HG02763 (cell line): ENCODE results near the gene OR4D10.
"Not testable (repeated sequence)": the region's sequence is repeated elsewhere in the genome, so short reads cannot be mapped to it uniquely, and the experiment has no call there.

Experiments used
- ATAC-seq: cut with Tn5 transposase; IDR thresholded peaks from one replicate; pipeline ENCODE4 v1.9.1; 2021; ENCODE audit warnings: mild to moderate bottlenecking, moderate library complexity; ENCODE audit not compliant: unreplicated experiment

Gene OR4D10

DNA sequence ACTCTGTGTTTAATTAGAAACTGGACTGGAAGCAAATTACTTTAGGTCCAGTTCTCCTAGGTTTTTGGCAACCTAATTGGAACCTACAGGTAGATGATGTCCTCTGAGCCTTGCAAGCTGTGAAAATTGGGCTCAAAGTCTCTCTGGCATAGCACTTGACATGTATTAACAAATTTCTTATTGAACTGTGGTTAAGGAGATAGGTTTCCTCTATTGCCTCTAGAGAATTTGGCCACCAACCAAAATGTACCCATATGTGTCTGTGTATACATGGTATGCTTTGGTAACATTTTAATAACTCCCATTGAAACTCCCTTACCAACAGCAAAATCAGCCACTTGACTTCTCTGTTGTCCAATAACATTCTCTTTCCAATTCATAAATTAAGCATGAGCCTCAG lies at the start of gene OR4D10:
TSS of gene OR4D10 (plus strand) at position 301 of the 400 bp plus-strand sequence. CDS start 4,115 bp downstream, outside the sequence.
- no peak for ATAC-seq

DNA sequence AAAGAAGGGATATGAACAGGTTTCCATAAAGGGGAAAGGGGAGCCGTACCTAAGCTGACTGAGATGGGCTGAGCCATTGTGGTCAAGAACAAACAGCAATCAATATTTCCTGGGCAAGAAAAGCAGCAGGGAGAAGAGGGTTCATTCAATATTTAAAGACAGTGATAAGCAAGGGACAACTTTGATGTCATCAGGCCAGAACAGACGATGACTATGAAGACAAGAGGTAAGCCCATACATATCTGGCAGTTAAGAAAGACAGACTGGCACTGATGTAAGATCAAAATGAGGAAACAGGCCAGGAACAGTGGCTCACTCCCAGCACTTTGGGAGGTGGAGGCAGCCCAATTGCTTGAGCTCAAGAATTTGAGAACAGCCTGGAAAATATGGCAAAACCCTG lies 49.3 kb upstream of the OR4D10 start:
- no peak for ATAC-seq

DNA sequence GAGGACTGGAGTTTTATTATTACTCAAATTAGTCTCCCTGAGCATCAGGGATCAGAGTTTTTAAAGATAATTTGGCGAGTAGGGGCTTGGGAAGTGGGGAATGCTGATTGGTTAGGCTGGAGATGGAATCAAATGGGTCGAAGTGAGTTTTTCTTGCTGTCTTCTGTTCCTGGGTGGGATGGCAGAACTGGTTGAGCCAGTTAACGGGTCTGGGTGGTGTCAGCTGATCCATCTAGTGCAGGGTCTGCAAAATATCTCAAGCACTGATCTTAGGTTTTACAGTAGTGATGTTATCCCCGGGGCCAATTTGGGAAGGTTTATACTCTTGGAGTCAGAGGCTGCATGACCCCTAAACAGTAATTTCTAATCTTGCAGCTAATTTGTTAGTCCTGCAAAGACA lies 48.0 kb upstream of the OR4D10 start:
- ATAC-seq, result no peak

DNA sequence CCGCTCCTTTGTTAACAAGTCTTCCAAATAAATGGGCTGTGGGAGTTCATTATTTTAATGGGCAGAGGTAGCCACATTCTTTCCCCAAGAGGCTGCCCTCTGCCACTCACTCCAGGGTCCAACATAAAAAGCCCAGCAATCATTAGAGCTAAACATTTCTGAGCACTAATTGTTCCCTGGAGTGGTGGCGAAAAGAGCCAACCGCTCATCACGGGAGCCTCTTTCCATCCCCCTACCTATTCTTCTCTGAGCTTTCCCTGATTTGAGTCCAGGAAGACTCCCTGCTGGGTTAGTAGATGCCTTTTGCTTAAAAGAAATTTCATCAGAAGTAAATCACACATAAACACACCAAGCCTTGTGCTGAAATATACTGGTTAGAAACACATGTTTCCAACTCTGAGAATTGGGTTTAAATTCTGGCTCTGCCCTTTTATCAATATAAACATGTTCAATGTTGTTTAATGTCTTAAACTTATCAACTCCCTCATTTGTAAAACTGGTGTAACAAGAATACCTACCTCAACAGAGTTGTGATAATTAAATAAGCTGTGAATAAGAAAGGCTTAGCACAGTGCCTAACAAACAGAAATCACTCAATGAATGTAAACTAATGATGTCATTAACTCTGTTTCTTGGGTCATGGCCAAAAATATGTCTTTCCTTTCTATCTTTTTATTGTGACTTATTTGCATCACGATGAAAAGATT lies 46.6 kb upstream of the OR4D10 start, which contains the start of gene OR5A2:
TSS of gene OR5A2 (minus strand) at position 53 of the 707 bp plus-strand sequence. CDS start 3,460 bp downstream, outside the sequence.
- ATAC-seq, result no peak

DNA sequence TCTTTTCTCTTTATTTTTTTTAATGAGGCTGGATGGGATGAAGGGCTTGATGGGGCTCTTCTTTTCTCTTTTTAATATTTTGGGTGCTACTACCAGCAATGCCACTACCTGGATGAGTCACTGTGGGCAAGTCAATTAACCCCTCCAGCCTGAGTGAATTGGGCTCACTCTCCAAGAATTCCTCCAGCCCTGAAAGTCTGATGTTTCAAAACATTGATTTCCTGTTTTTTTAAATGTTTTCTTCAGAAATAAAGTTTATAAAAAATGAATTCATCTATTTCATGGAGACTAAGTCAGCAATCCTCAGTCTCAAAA lies 46.1 kb upstream of the OR4D10 start:
- ATAC-seq, result no peak

DNA sequence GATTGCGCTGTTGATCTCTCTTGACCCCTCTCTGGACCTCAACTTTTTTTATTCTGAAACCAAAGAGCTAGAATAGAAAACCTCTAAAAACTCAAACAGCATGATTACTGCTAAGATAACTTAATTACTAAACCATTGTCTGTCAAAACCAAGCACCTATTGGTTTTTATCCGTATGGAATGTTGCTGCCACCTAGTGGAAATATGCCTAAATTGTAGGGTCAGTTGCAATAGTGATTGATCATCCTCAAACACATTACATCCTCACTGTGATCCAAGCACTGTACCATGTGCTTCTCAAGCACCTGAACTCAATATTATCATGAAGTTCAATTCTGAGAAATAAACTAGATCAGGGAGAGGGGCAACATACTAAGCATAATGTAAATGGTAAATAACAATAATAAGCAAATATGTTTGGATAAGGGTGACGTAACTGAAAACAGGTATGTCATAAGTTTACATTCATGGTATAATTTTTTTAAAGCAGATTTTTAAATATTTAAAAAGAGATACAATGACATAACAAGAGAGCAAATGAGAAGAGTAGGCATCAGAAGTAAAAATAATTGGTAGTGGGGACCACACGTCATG lies 43.1 kb upstream of the OR4D10 start:
- peak; percentile 66 for ATAC-seq

DNA sequence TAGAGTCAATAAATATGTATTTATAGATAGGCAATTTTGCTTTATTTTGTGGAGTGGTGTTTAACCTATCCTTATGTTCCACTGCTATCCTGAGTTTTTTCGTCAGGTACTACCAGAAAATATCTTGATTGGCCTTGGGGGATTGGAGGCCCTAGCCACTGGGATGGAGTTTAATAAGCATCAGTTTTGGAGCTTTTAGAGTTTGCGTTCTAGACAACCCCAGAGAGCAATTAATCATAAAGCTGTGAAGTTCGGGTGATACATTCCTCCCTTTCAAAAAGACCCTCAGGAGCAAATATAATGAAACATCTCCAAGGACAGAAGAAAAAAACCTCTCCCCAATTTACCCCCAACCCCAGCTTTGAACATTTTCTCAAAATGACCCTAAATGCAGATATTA lies 36.9 kb upstream of the OR4D10 start, which contains the start of gene OR5A1:
TSS of gene OR5A1 (plus strand) at position 301 of the 400 bp plus-strand sequence. CDS start 6,700 bp downstream, outside the sequence.
- ATAC-seq, result no peak

DNA sequence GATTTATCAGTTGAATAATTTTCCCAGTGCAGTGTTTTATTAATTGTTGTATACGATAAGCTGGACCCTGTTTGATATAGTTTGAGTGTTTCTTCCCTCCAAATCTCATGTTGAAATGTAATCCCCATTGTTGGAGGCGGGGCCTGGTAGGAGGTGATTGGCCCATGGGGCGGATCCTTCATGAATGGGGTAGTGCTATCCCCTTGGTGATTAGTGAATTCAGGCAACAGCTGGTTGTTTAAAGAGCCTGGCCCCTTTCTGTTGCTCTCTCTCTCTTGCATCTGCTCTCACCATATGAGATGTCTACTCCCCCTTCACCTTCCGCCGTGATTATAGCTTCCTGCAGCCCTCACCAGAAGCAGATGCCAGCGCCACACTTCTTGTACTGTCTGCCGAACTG lies 35.3 kb upstream of the OR4D10 start:
- ATAC-seq, result no peak

DNA sequence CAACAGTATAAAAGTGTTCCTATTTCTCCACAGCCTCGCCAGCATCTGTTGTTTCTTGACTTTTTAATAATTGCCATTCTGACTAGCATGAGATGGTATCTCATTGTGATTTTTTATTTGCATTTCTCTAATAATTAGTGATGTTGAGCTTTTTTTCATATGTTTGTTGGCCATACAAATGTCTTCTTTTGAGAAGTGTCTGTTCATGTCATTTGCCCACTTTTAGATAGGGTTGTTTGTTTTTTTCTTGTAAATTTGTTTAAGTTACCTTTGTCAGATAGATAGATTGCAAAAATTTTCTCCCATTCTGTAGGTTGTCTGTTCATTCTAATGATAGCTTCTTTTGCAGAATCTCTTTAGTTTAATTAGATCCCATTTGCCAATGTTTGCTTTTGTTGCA lies 27.5 kb upstream of the OR4D10 start:
- ATAC-seq, result not testable (repeated sequence)

DNA sequence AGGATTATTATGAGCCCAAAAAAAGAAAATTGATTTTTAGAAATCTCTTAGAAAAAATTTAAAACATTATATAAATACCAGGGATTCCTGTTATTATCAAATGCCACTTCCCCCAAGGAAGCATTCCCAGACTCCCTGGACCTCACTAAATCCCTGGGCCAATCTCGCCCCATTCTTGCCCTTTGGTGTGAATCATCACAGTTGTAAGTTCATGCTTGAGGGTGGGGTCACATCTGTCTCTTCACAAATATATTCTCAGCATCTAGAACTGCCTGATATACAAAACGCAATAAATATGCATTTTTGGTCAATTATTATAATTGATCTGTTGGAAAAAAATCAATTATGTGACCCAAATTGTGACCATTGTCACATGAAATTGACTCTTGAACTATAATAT lies 24.6 kb upstream of the OR4D10 start:
- no peak for ATAC-seq

DNA sequence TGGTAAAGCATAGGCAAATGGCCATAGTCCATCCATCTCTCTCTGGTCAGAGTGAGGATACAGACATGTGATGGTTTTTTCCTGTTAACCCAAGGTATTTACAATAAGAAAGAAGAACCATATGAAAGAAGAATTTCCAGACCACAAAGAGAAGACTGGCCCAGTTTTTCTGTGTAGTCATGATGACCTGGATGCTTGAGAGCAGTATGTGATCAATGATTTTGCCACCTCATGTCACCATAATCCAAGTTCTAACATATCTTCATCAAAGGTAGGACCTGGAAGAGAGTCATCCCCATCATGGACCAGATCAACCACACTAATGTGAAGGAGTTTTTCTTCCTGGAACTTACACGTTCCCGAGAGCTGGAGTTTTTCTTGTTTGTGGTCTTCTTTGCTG lies 16.5 kb upstream of the OR4D10 start, which contains the start of gene OR4D6:
TSS of gene OR4D6 (plus strand) at position 301 of the 400 bp plus-strand sequence. CDS start at position 301, 0 bp downstream.
- no peak for ATAC-seq

DNA sequence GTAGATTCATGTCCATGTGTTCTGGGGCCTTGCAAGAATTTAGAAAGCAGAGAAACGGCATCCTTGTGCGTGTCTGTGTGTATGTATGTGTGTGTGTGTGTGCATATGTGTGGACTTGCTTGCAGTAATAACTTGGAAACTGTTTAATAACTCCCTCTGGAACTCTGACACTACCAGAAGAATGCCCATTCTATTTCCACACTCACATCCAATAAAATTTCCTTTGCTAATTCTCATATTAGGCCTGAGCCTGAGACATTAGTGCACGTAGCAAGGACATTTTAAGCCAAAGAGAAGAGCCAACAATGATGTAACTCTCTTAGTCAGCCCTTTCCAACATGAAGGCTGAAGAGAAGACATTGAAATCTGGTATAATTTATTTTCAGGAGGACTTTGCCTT lies 13.2 kb upstream of the OR4D10 start:
- ATAC-seq, result no peak

DNA sequence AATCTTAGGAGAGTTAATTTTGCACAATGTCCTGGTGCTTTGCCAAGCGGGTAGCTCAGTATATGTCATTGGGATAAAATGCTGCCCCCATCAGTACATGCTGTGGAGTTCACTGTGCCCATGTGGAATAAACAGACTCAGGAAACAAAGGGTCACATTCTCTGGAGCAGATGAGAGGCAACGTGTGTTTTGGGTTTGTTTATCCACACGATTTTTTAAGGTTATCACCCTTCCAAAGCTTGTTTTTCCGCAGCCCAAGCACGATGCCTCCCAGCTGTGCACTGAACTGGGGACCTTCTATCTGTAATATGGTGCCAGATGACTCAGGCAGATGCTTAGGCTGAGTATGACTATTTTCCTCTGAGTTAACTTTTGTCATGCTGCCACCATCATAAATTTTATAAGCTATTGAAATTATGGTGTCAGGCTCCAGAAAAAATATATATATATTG lies 9.9 kb upstream of the OR4D10 start:
- no peak for ATAC-seq

DNA sequence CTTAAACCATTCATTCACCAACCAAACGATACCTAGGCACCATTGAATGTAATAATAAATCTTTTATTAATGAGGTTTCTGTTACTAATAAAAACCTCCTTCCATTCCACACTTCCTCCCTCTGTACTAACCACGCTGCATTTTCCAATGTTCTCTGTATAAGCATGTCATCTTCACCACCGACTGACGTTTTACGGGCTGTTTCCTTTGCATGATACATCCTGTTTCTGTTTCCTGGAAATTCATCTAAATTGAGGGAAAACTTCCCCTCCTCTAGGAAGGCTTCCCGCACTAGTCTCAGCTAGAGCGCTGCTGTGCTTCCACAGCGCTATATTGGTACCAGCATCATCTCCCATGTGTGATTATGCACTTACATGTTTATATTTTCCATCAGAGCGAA lies 2.1 kb downstream of the OR4D10 start:
- no peak for ATAC-seq

DNA sequence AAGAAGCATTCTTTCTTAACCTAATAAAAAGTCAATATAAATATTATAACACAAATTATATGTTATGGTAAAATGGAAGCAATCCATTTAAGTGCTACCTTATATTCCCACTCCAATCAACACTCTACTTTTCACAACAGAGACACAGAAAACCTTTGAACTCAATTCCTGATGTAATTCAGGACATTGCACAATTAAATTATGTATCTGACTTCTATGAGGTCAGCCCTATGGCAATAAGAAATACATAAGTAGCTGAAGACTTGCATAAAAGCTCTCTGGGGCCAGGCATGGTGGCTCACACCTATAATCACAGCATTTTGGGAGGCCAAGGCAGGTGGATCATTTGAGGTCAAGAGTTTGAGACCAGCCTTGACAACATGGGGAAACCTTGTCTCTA lies 6.8 kb downstream of the OR4D10 start:
- ATAC-seq, result no peak

DNA sequence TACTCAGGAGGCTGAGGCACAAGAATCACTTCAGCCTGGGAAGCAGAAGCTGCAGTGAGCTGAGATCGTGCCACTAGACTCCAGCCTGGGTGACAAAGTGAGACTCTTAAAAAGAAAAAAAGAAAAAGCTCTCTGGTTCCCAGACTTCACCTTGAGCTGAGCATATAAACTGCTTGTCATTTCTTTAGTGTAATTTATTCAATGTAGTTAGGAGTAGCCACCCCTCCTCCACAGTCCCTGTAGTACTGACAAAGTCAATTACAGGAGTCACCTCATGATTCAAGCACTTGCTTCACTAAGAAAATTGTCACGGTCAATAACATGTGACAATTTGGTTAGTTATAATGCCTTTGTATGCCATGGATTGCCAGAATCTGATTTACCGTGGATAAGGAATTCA lies 7.2 kb downstream of the OR4D10 start:
- no peak for ATAC-seq

DNA sequence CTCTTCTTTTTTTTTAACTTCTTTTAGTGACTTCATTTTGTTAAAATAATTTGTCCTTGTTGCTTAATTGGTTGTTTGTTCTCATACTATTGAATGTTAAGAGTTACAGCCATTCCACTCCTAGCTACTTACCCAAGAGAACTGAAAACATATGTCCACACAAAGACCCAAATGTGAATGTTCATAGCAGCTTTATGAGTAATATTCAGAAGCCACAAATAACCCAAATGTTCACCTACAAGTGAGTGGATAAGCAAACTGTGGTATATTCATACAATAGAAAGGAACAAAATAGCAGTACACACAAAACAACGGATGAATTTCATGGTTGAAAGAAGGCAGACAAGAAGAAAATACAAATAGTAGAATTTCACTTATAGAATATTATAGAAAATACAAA lies 28.8 kb downstream of the OR4D10 start:
- ATAC-seq, result no peak

DNA sequence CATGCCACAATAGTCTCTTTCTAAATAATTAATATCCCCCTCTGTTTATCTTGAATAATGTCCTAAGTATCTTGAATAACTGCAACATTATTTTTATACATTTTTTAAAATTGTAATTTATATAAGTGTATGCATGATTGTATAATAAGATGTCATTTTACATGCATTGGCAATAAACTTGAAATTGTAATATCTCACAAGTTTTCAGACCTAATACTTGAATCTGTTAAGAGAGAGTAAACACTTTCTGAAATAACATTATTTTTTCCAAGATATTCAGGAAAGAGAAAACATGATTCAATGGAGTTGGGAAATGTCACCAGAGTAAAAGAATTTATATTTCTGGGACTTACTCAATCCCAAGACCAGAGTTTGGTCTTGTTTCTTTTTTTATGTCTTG lies 30.2 kb downstream of the OR4D10 start, which contains the start of gene OR4D11:
TSS of gene OR4D11 (plus strand) at position 301 of the 400 bp plus-strand sequence. CDS start at position 301, 0 bp downstream.
- no peak for ATAC-seq

DNA sequence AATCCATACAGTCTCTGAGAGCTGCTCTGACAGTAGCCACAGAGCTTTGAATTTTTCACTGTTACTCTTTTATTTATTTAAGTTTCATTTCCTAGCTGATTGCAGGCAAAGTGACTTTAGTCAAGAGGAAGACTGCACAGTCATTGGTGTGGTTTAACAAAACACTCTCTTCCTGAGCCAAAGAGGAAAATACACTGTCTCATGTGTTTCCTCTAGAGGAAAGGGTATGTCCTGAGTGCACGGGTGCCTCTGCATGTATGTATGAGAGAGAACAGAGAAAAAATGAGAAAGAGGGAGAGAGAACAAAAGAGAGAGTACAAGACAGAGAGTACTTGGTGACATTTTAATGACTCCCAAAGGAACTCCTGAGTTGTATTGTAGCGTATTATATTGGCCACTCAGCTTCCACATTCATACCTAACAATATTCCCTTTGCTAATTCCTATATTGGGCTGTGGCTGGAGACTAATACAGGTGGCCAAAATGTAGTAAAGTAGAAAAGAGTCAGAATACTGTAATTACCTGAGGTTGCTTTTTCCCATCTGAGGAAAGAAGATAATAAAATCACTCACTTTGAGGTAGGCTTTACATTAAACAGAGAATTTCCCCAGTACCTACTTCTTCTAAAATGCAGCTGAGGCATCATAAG lies 38.0 kb downstream of the OR4D10 start, which contains the start of gene OR4D9:
TSS of gene OR4D9 (plus strand) at position 599 of the 649 bp plus-strand sequence. CDS start 3,374 bp downstream, outside the sequence.
- ATAC-seq, result no peak

DNA sequence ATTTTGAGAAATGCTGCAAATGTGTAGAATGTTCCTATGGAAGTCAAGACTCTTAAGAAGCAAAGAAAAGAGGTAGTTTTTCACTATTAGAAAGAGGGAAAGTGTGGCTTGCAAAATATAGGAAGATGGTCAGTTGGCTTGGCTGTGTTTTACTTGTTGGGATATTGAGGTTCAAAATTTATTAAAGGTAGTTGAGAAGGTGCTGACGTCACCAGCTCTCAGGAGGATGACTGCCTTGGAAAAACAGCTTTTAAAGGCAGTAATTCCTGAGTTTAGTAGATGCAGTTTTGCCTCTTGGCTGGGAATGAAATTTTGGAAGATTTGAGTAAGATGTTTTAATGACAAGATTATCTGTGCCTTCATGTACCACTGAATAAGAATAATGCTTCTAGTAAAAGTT lies 38.6 kb downstream of the OR4D10 start:
- ATAC-seq, result no peak

DNA sequence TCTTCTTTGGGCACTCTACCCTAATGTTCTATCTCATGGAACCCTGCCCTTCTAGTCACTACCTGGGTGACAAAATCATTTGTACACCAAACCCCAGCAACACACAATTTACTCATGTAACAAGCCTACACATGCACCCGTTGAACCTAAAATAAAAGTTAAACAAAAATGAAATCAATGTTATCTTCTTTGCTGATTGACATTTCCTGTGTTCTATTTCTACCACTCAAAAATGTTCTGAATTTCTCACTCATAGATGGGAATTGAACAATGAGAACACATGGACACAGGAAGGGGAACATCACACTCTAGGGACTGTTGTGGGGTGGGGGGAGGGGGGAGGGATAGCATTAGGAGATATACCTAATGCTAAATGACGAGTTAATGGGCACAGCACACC lies 47.0 kb downstream of the OR4D10 start:
- ATAC-seq, result not testable (repeated sequence)

DNA sequence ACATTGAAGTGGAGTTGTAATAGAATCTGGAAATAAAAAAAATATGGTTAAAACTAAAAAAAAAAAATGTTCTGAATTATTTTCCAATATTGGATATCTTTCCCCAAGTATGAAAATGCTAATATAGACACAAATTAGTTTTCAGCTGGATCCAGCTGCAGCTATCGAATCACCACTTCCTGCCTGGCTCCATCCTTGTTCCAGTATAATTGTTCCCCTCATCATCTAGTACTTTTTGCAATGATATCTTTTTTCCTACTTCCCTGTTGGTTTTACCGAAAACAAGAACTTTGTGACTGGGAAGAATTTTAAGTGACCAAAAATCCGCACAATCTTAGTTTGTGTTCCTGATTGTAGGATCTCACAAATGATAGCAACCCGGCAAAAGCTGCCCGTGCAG lies 47.6 kb downstream of the OR4D10 start:
- no peak for ATAC-seq
